Measurements from ENCODE around the gene ALG3. TPM values are rescaled to one million over a fixed set of nuclear protein-coding genes. Genes with fewer than 3 reads are reported as not detected.

The ALG3 gene
- polyA plus RNA-seq, 1 experiment: 35.6 TPM

DNA sequence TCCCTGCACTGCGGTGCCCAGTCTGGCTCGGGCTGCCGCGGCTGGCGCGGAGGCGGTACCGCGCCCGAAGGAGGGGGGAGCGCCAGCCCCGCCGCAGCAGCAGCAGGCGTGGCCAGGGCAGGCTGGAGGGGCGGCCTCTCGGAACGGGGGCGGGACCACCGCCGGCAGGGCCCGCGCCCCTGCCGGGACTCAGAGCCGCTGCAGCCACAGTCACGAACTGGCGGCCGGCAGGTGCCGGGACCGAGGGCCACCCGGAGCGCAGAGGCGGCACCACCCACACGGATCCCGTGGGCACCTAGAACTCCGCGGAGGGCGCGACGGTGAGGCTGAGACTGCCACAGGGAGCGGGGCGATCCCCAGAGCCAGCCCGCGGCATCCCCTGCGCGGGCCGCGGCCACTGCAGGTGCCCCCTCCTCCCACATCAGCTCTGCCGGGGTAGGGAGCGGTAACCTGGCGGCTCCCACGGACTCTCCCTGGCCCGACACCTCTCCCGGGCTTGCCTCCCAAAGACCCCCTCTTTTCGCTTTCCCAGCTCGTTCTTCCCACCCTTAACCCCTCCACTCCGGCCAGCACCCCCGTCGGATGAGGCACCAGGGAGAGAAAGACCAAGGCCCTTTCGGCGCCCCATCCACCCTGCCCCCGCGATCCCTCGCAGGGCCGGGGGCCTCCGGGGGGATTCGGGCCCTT, 19.2 kb downstream of the ALG3 start, which contains the start of gene VWA5B2:
Gene VWA5B2 (plus strand): TSS at position 192 of the 687 bp plus-strand sequence. CDS start 944 bp downstream, outside the sequence.
- TF ChIP-seq, protein P1, sequence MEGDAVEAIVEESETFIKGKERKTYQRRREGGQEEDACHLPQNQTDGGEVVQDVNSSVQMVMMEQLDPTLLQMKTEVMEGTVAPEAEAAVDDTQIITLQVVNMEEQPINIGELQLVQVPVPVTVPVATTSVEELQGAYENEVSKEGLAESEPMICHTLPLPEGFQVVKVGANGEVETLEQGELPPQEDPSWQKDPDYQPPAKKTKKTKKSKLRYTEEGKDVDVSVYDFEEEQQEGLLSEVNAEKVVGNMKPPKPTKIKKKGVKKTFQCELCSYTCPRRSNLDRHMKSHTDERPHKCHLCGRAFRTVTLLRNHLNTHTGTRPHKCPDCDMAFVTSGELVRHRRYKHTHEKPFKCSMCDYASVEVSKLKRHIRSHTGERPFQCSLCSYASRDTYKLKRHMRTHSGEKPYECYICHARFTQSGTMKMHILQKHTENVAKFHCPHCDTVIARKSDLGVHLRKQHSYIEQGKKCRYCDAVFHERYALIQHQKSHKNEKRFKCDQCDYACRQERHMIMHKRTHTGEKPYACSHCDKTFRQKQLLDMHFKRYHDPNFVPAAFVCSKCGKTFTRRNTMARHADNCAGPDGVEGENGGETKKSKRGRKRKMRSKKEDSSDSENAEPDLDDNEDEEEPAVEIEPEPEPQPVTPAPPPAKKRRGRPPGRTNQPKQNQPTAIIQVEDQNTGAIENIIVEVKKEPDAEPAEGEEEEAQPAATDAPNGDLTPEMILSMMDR (IDR thresholded peaks at IDR 0.05; ENCODE audit: low read depth, low read length): 0 out of 2 replicates have a peak, but pooled peaks have one; percentile 16
- peaks cover 52% of the 10 kb centered on the region for H3K27me3 ChIP-seq (ENCODE audit: control insufficient read depth, insufficient read depth, low read length)
- H3K27ac ChIP-seq (ENCODE audit: low read depth, low read length): no peak within 1 kb of the TSS
- ChIA-PET POLR2A (interaction anchor here (0.6 kb wide), 1 partner anchor 31 kb away, joined by 3 read pairs; no protein-coding TSS in a partner anchor), CTCF (no interaction called here)
- DNase-seq (ENCODE audit: low read depth, low spot score): no peak
- peak within 1 kb of the TSS; percentile 44 for H3K4me3 ChIP-seq (ENCODE audit: low read depth, low read length)
- H3K9me3 ChIP-seq (ENCODE audit: control insufficient read depth, insufficient read depth, low read length): no peaks in the 10 kb centered on the region; the same call in 1 of the 2 replicates

DNA sequence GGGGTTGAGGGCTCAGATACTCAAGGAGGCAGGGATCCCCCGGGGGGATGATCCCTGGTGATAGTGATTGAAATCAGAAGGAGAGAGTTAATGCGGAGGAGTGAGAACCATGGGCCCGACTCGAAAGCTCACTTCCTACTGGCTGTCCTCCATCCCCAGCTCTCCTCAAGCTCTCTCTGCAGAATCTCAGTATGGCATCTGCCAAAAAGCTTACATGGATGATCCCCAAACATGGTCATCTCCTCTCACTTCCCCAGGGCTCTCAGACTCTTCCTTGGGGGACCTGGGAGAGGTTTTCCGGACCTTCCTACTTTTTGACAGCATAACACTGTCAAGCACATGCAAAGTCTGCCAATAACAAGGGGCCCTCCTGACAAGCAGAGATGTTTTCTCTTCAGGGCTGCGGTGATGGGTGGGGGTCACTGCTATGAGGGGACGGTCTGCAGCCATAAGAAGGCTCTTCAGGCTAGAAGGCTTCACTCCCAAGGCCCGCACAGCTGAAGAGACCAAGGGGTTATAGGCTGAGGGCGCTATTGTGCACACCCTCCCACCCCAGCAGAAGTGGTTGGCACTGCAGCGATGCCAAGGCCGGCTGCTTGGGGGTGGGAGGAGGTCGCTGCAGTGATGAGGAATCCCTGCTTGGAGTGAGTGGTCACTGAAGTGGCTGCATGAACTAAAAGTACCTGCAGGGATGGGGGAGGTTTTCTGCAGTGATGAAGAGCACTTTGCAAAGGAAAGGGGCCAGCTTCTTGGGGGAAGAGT, 20.2 kb downstream of the ALG3 start:
- TF ChIP-seq, protein P1 (IDR thresholded peaks at IDR 0.05; ENCODE audit: low read depth, low read length): no peak
- H3K9me3 ChIP-seq (ENCODE audit: control insufficient read depth, insufficient read depth, low read length): no peaks in the 10 kb centered on the region; the same call in 1 of the 2 replicates
- H3K4me3 ChIP-seq (ENCODE audit: low read depth, low read length): no peak overlapping the region
- ChIA-PET POLR2A (interaction anchor here (0.6 kb wide), 1 partner anchor 32 kb away, joined by 3 read pairs; no protein-coding TSS in a partner anchor), CTCF (interaction anchor here (0.6 to 3.2 kb wide), 21 partner anchors 9 to 333 kb away, joined by 3 to 20 read pairs (median 5); partner anchors contain the start of genes ABCF3 and EEF1AKMT4)
- peaks cover 52% of the 10 kb centered on the region for H3K27me3 ChIP-seq (ENCODE audit: control insufficient read depth, insufficient read depth, low read length)
- no peak for DNase-seq (ENCODE audit: low read depth, low spot score)
- H3K27ac ChIP-seq (ENCODE audit: low read depth, low read length): no peak overlapping the region

DNA sequence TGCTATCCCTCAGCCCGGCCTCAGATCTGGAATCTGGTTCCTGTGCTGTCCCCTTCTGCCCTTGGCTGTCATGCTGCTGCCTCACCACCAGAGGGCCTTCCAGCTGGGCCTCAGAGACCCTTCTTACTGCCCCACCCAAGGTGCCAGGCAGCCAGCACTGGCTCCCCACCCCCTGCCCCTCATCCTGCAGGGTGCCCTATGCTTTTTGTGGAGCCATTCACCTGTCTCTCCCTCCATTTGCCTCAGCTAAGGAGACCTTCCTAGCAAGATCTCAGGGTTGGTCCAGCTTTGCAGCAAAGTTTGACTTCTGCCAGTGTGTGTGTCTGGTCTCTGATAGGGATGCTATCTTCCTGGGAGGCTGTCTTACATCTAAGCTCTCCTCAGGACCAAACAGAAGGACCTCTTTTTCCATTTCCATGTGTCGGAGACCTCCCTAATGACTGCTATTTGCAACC, 21.3 kb downstream of the ALG3 start:
- TF ChIP-seq, protein P1 (IDR thresholded peaks at IDR 0.05; ENCODE audit: low read depth, low read length): peak; percentile 80
- no peak for DNase-seq (ENCODE audit: low read depth, low spot score)
- peaks cover 43% of the 10 kb centered on the region for H3K27me3 ChIP-seq (ENCODE audit: control insufficient read depth, insufficient read depth, low read length)
- no peak overlapping the region for H3K27ac ChIP-seq (ENCODE audit: low read depth, low read length)
- H3K4me3 ChIP-seq (ENCODE audit: low read depth, low read length): no peak overlapping the region
- no peaks in the 10 kb centered on the region; the same call in 1 of the 2 replicates for H3K9me3 ChIP-seq (ENCODE audit: control insufficient read depth, insufficient read depth, low read length)
- CTCF ChIA-PET: interaction anchor here (0.6 to 3.2 kb wide), 24 partner anchors 10 to 338 kb away, joined by 3 to 20 read pairs (median 4); partner anchors contain the start of genes ABCF3, EEF1AKMT4 and EIF2B5
- POLR2A ChIA-PET: no interaction called here

DNA sequence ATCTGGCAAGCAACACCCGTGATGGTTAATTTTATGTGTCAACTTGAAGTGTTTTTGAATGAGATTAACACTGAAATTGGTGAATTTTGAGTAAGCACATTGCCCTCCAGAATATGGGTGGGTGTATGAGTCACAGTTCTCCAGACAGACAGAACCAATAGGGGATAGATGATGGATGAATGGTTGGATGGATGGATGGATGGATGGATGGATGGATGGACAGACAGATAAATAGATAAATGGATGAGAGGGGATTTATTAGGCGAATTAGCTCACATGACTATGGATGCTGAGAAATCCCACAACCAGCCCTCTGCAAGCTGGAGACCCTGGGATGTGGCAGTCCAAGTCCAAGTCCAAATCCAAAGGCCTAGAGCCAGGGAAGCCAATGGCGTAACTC, 24.8 kb downstream of the ALG3 start:
- POLR2A ChIA-PET: no interaction called here

More for the DNA sequence above, 24.8 kb downstream of the ALG3 start:
- CTCF ChIA-PET: no interaction called here
- Histone ChIP-seq H3K9me3 (ENCODE audit: control insufficient read depth, insufficient read depth, low read length) (no peaks in the 10 kb centered on the region), H3K27me3 (ENCODE audit: control insufficient read depth, insufficient read depth, low read length) (peaks cover 25% of the 10 kb centered on the region), H3K27ac (ENCODE audit: low read depth, low read length) (no peak overlapping the region), H3K4me3 (ENCODE audit: low read depth, low read length) (no peak overlapping the region)
- TF ChIP-seq, protein P1 (IDR thresholded peaks at IDR 0.05; ENCODE audit: low read depth, low read length): no peak
- no peak for DNase-seq (ENCODE audit: low read depth, low spot score)
